Loucy (cell line): ENCODE results near the gene RGS19.

Experiments used
- H2AFZ ChIP-seq: fragments of 200-600 bp; sonication (generic); 2 replicates; pipeline ENCODE4 v1.6.0; 2016; ENCODE audit warnings: antibody characterized with exemption, mild to moderate bottlenecking, low read length, moderate library complexity
- H3F3A ChIP-seq: fragments of 200-600 bp; 2 replicates; pipeline ENCODE4 v1.6.0; 2016; ENCODE audit warnings: antibody characterized with exemption, low read depth, mild to moderate bottlenecking
- H3K27me3 ChIP-seq: fragments of 200-600 bp; sonication (generic); 2 replicates; pipeline ENCODE4 v1.6.1; 2014; ENCODE audit warnings: low read length, mild to moderate bottlenecking; ENCODE audit not compliant: insufficient read depth, poor library complexity, severe bottlenecking
- H3K36me3 ChIP-seq: fragments of 200-600 bp; sonication (generic); 2 replicates; pipeline ENCODE4 v1.6.1; 2016; ENCODE audit warnings: low read length; ENCODE audit not compliant: insufficient read depth
- H3K4me1 ChIP-seq: fragments of 200-600 bp; sonication (generic); 2 replicates; pipeline ENCODE4 v1.5.1; 2014; ENCODE audit warnings: low read length, mild to moderate bottlenecking; ENCODE audit not compliant: insufficient read depth, poor library complexity, severe bottlenecking
- H3K4me2 ChIP-seq: fragments of 200-600 bp; sonication (generic); 2 replicates; pipeline ENCODE4 v1.6.0; 2014; ENCODE audit warnings: antibody characterized with exemption, low read length, low read depth, mild to moderate bottlenecking; ENCODE audit not compliant: poor library complexity, severe bottlenecking
- H3K4me3 ChIP-seq: fragments of 200-600 bp; sonication (generic); 2 replicates; pipeline ENCODE4 v1.5.1; 2014; ENCODE audit warnings: low read length, mild to moderate bottlenecking, mixed read lengths; ENCODE audit not compliant: poor library complexity, severe bottlenecking
- H3K79me2 ChIP-seq: fragments of 200-600 bp; sonication (generic); 2 replicates; pipeline ENCODE4 v1.6.1; 2014; ENCODE audit warnings: low read length; ENCODE audit not compliant: insufficient read depth
- H3K9ac ChIP-seq: fragments of 200-600 bp; sonication (generic); 2 replicates; pipeline ENCODE4 v1.6.0; 2014; ENCODE audit warnings: mild to moderate bottlenecking, low read depth, low read length, moderate library complexity; ENCODE audit not compliant: poor library complexity, severe bottlenecking
- H3K9me2 ChIP-seq: fragments of 200-600 bp; sonication (generic); replicated peaks from 2 replicates; pipeline ENCODE4 v1.6.1; 2016; ENCODE audit warnings: low read depth, low read length, mixed read lengths
- H3K9me3 ChIP-seq: fragments of 200-600 bp; sonication (generic); 2 replicates; pipeline ENCODE4 v1.6.1; 2014; ENCODE audit warnings: mild to moderate bottlenecking, antibody characterized with exemption, low read length, low read depth; ENCODE audit not compliant: insufficient read depth
- H4K20me1 ChIP-seq: fragments of 200-600 bp; sonication (generic); 2 replicates; pipeline ENCODE4 v1.6.0; 2014; ENCODE audit warnings: antibody characterized with exemption, low read length, mild to moderate bottlenecking; ENCODE audit not compliant: insufficient read depth, poor library complexity, severe bottlenecking
- CTCF ChIP-seq: fragments of 200-600 bp; sonication (generic); conservative IDR thresholded peaks from 2 replicates; pipeline ENCODE4 v1.5.1; 2014; ENCODE audit warnings: mild to moderate bottlenecking, antibody characterized with exemption, low read length
- EZH2phosphoT487 ChIP-seq: fragments of 200-600 bp; IDR thresholded peaks from 2 replicates; pipeline ENCODE4 v1.6.1; 2018; ENCODE audit warnings: antibody characterized with exemption, mild to moderate bottlenecking, moderate library complexity, borderline replicate concordance

Gene RGS19

GRCh38 chr20:64083378-64083803, 4.1 kb upstream of the RGS19 start:
- H3K27me3 ChIP-seq = no peaks in the 10 kb centered on the region
- H3K9ac ChIP-seq = peak overlapping the region; percentile 61
- peak overlapping the region; percentile 89 for H2AFZ ChIP-seq
- peak overlapping the region; percentile 70 for H3K4me3 ChIP-seq
- H4K20me1 ChIP-seq = no peaks in the 10 kb centered on the region
- no peaks in the 10 kb centered on the region for H3K36me3 ChIP-seq
- H3K9me3 ChIP-seq = no peaks in the 10 kb centered on the region
- peak overlapping the region; percentile 90 for H3K4me2 ChIP-seq
- H3F3A ChIP-seq = peaks cover 20% of the 10 kb centered on the region
- H3K79me2 ChIP-seq = no peaks in the 10 kb centered on the region
- TF ChIP-seq EZH2phosphoT487 (no peak), CTCF (peak; percentile 59)
- H3K9me2 ChIP-seq = no peaks in the 10 kb centered on the region
- peaks cover 28% of the 10 kb centered on the region for H3K4me1 ChIP-seq

DNA sequence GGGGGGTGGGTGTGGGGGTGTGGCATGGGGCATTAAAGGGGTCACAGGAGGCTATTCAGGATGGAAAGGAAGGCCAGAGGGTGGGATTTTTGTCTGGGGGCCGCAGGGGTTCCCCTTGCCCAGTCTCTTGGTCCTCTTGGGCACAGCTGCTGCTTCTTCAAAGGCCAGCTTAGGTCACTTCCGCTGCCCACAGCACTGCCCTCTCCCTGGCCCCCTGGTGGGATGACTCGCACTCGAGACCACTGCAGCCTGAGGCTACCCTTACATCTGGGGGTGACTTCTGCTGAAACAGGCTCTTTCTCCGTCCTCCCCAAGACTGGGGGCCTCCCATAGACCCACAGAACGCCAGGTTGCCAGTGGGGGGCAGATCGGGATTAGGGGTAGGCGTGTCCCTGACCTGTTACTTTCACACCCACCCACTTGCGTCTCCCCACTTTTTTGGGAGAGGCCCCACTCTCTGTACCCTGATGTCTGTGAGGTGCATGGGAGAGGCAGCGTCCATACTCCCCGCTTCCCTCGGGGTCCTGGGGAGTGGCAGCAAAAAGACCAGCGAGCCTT, 3.6 kb upstream of the RGS19 start:
- Histone ChIP-seq H3K4me2 (peak overlapping the region; percentile 90), H2AFZ (peak overlapping the region; percentile 89; the same call in 1 of the 2 replicates), H3K9ac (peak overlapping the region; percentile 61)

GRCh38 chr20:64082126-64082731, 2.9 kb upstream of the RGS19 start:
- Histone ChIP-seq H3K9me2 (no peaks in the 10 kb centered on the region), H4K20me1 (no peaks in the 10 kb centered on the region), H2AFZ (0 out of 2 replicates have a peak overlapping the region, but pooled peaks have one; percentile 35), H3K4me1 (peaks cover 38% of the 10 kb centered on the region), H3K9me3 (no peaks in the 10 kb centered on the region), H3F3A (peaks cover 20% of the 10 kb centered on the region), H3K4me2 (peak overlapping the region; percentile 90), H3K79me2 (0 out of 2 replicates have a peak, but pooled peaks cover 8% of the 10 kb centered on the region), H3K9ac (peak overlapping the region; percentile 61), H3K4me3 (peak overlapping the region; percentile 29), H3K36me3 (no peaks in the 10 kb centered on the region), H3K27me3 (no peaks in the 10 kb centered on the region)
- peak; percentile 27; the same call in 1 of the 2 replicates for TF ChIP-seq CTCF
- no peak for TF ChIP-seq EZH2phosphoT487

More for the DNA sequence above, 3.6 kb upstream of the RGS19 start:
- no peaks in the 10 kb centered on the region for H4K20me1 ChIP-seq
- peaks cover 20% of the 10 kb centered on the region for H3F3A ChIP-seq
- H3K27me3 ChIP-seq = no peaks in the 10 kb centered on the region
- H3K9me3 ChIP-seq = no peaks in the 10 kb centered on the region
- H3K79me2 ChIP-seq = 0 out of 2 replicates have a peak, but pooled peaks cover 2% of the 10 kb centered on the region
- TF ChIP-seq EZH2phosphoT487 (no peak), CTCF (no peak)
- H3K36me3 ChIP-seq = no peaks in the 10 kb centered on the region
- no peaks in the 10 kb centered on the region for H3K9me2 ChIP-seq
- peaks cover 32% of the 10 kb centered on the region for H3K4me1 ChIP-seq
- peak overlapping the region; percentile 70 for H3K4me3 ChIP-seq
